Urothelium cell line (cell line): ENCODE measurements around the gene CEP57L1.
"Not testable (repeated sequence)": the region's sequence is repeated elsewhere in the genome, so short reads cannot be mapped to it uniquely, and the experiment has no call there.

ENCODE experiments used
- DNase-seq: peaks from one replicate; pipeline ENCODE4 v3.0.0; 2011; ENCODE audit warnings: low spot score, mixed read lengths
- FAIRE-seq: peaks from 2 replicates; lab custom pipeline; 2011; peaks lifted over from hg19 to GRCh38; lab: Jason Lieb, UNC

Gene CEP57L1

DNA sequence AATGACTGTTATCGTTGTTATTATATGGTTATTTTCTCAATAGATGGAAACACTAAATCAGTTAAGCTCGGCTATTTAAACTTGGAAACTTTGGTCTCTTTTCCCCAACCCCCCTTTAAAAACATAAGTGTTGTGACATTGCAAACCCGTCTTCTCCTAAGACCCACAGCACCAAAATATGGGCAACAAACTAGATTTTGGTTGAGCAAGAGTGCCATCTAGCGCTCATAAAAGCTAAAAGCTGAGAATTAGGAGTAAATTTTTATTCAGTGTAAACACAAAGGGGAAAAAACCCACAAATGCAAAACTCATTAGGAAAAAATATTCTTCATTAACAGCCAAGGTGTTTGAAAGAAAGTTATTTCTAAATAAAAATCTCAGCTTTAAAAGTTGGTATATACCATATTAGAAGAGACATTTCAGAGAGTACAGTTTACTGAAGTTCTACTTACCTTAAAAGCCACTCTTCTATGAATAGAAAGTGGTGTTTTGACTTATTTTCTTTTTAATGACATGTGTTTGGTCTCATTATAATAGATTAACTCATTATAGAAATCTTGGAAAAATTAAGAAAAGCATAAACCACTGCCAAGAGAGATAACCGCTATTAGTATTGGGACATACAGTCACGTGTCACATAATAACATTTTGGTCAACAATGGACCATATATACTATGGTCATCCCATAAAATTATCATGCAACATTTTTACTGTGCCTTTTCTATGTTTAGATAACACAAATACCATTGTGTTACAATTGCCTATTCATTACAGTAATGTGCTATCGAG is 21.8 kb upstream of the CEP57L1 start:
- DNase-seq (peak; percentile 16), FAIRE-seq (no peak)

DNA sequence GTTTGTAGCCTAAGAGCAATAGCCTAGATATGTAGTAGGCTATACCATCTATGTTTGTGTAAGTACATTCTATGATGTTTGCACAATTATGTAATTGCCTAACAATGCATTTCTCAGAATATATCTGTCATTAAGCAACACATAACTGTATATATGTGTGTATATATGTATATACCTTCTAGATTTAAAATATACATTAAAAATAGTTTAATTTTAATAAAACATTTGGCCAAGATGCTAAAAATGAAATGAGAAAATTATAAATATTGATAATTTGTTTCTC is 21.2 kb upstream of the CEP57L1 start:
- FAIRE-seq (no peak), DNase-seq (no peak)

DNA sequence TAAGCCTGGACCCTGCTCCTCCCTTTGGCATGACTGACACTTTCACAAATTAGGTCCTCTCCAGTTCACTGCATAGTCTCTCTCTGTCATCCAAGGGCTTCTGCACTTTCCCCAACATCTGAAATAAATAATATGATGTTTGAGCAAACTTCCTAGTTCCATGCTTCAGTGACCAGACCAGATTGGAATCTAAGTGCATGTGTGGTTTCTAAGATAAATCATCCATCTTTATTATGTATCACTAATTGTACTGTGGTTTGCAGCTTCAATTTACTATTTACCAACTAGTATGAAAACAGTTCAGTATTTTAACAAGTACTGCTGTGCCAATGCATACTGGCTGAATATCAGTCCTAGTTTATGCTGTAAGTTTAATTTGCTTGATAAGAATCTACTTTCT is 19.4 kb upstream of the CEP57L1 start:
- FAIRE-seq (no peak), DNase-seq (no peak)

DNA sequence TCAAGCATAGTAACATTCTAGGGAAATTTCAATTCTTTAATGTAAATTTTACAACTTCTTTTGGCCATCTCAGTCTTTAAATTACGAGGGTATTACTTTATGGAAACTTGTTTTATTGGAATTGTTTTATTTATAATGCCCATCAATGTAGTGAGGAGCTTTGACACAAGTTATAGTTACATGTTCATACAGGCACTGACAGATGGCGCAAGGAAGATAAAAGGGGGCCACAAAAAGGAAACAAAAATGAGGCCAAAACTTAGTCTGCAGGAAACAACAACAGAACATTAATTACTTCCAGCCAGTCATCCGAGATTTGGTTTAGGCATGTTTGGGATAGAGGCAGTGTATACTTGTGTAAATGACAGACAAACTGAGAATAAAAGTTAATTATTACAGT is 18.9 kb upstream of the CEP57L1 start:
- FAIRE-seq (no peak), DNase-seq (no peak)

DNA sequence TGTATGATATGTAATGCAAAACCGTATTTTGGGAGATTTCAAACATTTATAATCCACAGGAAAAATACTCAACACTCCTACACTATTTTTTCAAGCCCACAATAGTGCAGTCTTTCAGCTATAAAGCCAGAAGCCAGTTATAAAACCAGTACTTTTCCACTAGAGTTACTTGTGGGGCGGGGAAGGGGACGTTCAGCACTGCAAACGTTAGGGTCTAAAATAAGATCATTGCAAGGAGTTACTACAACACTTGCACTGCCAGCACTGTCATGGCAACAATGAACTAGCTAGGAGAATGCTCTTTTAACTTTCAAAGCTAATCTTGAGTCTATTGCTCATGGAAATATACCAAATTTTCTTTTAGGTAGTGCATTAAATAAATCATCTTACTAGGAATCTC is 15.3 kb upstream of the CEP57L1 start:
- FAIRE-seq (no peak), DNase-seq (no peak)

DNA sequence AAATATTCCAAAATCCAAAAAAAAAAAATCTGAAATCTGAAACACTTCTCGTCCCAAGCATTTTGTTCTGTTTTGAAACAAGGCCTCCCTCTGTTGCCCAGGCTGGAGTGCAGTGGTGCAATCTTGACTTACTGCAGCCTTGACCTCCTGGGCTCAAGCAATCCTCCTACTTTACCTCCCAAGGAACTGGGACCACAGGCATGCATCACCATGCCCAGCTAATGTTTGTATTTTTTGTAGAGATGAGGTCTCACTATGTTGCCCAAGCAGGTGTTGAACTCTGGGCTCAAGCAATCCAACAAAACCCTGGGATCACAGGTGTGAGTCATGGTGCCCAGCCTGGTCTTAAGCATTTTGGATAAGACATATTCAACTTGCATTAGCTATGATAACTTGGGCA is 14.3 kb upstream of the CEP57L1 start:
- DNase-seq, result no peak
- FAIRE-seq, result no peak

DNA sequence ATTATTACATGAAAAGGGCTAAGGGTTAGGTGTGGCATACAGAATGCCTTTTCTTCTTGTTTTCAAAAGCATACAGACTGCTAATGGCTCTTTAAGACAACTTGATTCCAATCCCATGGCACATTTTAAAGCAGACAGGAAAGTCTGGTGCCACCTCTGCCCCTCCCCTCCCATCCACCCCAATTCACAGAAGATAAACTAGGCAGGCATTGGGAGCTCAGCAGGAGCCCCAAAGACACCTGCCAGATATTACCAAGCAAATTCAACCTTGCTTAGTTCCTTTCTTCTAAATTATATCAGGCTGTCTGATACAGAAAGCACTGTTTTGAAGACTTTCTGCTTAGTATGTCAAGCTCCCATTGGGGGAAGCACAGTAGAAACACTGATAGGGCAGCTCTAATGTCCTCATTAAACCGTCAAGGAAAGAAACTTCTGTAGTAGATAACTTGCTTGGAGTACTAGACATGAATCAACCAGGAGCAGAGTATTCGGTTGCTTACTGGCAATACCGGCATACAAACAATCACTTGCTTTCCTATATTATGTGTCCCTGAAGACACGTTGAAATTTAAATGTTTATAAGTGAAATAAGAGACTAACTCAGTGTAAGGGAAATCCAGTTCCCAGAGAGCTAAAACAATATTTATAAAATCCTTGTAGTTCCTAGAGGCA is 13.7 kb upstream of the CEP57L1 start:
- FAIRE-seq, result no peak
- DNase-seq, result no peak

DNA sequence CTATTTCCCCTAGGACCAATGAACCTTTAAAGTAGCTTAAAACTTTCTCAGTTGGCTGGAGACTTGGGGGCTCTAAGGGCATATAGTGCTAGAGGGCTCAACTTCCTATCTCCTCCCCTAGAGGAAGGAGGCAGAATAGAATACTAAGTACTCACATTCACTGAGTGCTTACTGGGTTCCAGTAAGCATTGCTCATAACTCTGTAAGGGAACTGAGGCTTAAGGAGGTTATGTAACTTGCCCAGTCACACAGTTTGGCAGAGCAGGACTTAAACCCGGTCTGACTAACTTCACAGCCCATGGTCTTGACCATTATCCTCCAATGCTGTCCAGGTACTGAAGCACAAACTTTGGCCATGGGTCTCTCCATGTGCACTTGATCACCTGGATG is 13.1 kb upstream of the CEP57L1 start:
- FAIRE-seq (no peak), DNase-seq (no peak)

DNA sequence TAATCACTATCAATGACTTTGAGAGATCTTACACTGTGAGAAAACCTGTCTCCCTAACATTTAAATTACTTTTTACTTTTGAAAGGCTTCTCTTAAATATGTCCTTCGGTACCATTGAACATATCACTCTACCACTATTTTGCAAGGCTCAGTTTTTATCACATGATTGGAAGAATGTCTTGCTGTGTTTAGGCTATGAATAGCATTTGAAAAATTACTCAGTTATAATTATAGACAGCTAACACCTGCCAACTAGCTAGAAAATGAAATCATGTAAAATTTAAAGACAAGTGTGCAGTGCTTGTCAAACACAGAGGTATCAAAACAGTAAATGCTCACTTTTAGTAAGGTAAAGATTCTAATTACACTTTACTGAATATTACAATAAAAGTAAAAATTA is 11.7 kb upstream of the CEP57L1 start:
- FAIRE-seq, result no peak
- DNase-seq, result no peak

DNA sequence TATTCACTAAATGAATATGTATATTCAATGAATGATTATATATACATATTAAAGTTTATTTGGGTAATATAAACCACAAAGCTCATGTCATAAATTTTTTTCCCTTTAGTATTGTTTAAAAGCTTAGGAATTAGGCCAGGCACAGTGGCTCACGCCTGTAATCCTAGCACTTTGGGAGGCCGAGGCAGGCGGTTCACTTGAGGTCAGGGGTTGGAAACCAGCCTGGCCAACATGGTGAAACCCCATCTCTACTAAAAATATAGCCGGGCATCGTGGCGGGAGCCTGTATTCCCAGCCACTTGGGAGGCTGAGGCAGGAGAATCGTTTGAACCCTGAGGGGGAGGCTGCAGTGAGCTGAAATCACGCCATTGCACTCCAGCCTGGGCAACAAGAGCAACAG is 11.2 kb upstream of the CEP57L1 start:
- not testable (repeated sequence) for FAIRE-seq, DNase-seq

DNA sequence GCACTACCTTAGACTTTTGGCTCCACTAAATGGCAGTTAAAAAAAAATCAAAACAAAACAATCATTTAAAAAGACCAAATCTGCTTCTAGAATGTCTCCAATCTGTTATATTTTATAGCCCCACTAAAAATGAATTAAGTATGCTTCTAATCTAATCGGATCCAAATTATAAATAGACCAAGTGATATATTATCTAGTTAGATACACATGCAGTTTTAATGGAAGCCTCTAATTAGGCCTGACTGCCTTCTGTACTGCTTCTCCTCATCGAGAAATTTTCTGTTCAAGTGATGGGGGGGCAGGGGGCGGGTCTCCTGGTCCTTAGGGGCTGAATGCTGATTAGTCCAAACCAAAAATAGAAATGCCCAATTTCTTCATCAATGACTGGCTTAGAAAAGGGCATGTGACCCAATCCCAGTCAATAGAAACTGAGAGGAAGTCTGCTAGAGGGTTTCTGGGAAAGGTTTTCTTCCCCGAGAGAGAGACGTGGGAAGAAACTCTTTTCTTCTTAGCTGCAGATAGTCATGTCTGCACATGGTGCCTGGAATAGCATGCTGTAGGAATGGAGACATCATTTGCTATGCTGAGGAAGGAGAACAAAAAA is 7.5 kb upstream of the CEP57L1 start:
- FAIRE-seq (no peak), DNase-seq (no peak)

DNA sequence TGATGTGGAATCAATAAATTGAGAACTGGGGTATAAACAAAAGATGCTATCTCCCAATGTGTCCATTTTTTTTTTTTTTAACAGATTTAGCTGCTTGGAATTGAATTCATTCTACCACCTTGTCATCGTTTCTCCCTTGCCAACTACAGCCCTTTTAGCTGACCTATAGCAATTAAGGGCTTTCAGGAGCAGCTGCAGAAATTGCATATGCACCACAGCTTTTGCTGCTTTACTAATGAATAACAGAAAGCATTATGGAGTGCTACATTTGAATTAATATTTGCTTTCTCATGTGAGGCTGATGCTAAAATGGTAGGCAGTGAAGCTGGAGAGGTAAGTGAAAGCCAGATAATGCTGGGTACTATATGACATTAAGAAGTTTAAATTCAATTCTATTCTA is 6.3 kb upstream of the CEP57L1 start:
- no peak for DNase-seq

DNA sequence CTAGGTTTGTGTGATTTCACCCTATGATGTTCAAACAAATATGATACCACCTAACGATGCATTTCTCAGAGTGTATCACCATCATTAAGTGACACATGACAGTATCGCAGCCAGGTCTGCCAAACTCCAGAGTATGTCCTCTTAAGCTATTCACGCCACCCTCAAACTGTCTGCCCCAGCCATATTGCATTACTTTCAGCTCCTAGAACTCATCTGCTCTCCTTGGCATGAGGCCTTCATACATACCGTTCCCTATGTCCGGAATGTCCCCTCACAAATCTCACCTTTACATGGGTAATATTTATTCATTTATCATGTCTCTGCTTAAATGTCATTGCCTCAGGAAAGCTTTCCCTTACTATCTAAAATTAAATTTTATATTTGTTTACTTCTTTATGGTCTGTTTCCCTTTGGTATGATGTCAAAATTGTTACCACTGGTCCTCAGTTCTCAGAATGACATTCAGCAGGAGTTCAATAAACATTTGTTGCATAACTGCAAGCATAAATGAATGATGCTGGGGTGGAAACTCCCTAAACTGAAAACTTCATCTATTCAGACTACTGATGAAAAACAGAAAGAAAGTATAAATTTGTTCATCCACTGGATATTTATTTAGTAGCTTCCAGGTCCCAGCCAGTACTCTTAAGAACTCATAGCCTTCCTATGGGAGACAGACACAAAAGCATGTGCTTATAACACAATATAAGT is 3.8 kb upstream of the CEP57L1 start:
- FAIRE-seq (no peak), DNase-seq (no peak)

More for the DNA sequence above, 6.3 kb upstream of the CEP57L1 start:
- no peak for FAIRE-seq

DNA sequence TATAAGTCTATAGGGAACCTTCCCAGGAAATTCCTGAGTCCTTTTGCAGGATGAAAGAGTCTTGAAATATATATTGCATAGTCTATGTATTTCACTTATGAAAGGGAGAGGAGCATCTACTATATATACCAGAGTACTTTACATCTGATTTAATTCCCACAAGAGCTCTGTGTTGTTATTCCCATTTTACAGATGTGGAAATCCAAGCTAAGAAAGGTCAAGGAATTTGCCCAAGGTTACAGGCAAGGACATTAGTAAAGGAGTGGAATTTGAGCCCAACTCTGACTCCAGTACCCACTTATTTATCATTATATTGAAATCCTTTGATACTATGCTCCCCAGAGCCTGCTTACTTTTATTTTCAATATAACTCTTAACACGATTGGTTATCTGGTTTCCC is 3.2 kb upstream of the CEP57L1 start:
- DNase-seq (no peak), FAIRE-seq (no peak)

DNA sequence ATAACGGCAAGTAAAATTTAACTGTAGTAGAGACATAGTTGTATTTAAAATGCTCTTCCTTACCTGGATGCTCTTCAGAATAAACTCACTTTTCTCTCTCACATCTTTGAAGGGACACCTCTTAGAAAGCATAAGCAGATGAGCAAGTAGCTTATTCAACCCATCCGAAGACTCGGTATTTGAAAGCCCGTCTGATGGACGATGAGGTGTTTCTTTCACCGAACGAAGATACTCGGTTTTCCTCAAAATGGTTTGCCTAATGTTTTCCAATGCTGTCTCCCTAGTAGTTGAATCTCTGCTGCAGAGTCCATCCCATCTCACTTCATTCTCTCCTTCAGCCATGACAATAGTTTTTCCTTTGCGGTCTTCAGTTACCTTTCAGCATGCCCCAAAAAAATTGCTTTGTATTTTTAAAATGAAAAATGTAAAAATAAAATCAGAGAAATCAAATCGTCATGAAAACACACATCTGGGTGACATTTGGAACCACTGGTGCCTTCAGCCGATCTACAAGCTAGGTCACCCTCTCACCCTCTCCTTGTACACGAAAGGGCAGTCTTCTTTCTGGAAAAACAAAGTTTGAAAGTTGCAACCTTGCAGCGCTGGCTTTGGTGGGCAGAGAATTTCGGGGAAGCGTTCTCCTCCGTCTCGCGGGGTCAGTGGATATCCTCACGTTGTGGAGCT is 1.4 kb upstream of the CEP57L1 start:
- DNase-seq, result no peak

DNA sequence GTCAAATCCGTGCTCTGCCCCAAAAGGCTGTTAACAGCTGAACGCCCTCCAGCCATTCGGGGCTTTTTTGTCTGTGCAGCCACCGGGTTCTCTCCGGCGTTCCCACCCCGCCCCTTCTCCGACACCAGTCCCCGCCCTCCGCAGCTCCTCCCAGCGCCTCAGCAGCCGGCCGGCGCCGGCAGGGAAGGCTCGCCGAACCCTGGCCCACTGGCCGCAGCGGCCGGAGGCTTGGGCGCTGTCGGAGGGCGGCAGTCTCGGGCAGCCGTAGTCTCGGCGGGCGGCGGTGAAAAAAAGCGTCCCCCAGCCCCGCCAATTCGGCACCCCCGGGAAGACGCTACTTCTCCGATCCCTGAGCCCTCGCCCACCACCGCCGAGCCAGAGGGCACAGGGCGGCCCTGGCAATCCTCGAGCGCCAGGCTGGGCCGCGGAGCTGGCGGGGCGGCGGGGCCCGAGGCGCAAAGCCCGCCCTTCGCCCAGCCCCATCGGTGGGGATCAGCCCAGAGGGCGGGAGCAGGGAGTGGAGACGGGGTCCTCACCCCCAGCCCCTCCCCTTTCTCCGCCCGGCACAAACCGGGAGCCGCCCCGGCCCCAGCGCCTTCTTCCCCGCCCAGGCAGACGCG is 781 bp upstream of the CEP57L1 start, which contains the start of gene SESN1:
Gene SESN1 (minus strand): TSS at position 431 of the 620 bp plus-strand sequence. CDS start 773 bp downstream, outside the sequence.
- DNase-seq (peak; percentile 93), FAIRE-seq (no peak)

More for the DNA sequence above, 1.4 kb upstream of the CEP57L1 start:
- FAIRE-seq, result no peak

DNA sequence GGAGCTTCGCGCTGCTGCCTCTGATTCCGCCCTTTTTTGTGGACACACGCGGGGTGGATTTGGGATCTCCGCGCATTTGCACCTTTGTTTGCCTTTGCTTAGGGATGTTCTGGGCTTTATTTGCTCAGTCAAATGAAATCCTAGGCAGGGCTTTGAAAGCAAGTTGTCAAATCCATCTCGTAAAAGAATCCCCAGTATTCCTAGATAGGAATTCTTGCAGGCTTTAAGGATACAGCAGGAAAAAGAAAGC is 453 bp downstream of the CEP57L1 start:
- DNase-seq (no peak), FAIRE-seq (no peak)

DNA sequence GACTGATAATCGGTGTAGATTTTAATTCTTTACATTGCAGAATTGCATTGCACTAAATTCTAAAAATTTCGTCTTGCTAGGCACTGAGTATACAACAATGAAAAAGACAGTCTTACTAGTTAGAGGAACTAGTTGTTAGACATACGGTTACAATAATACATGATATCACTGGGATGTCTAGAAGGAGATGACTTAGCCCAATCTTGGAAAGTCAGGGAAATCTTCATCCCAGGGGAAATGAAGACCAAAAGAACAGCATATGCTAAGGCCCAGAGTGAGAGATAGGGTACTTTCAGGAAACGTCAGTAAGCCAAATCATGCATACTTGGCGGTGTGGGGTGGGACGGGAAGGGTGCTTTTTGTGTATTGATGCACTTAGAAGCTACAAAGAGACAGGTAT is 901 bp downstream of the CEP57L1 start:
- FAIRE-seq, result no peak
- no peak for DNase-seq

DNA sequence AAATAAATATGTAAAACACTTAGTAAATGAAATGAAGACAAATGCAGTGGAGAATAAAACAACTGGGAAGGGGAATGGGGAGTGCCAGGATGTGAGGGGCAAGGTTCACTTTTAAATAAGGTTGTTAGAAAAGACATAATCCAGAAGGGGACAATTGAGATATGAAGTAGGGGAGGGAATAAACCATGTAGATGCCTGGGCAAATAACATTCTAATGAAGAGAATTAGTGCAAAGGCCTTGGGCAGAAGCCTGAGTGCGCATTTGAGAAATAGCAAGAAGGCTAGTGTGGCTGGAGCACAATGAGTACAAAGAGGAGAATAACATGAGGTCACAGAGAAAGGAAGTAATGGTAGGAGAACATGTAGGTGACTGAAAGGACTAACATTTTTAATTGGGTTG is 2.4 kb downstream of the CEP57L1 start:
- no peak for DNase-seq
- no peak for FAIRE-seq

DNA sequence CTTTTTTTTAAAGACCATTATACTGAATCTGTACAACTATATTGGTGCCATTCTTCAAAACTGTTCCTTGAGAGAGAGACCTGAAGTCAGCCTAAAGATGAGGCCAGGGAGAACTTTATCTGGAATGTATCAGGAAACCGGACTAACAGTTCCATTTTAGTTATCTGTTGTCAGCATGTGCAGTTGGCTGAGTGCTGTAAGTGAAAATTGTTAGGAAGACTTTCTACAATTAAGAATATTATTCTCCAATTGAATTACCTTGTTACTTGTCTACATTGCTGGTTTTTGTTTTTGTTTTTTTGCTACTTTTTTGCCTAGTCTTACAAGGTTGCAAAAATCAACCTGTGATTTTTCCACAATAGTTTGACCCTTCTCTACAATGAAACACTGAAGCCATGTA is 7.5 kb downstream of the CEP57L1 start:
- FAIRE-seq, result no peak
- DNase-seq, result no peak

DNA sequence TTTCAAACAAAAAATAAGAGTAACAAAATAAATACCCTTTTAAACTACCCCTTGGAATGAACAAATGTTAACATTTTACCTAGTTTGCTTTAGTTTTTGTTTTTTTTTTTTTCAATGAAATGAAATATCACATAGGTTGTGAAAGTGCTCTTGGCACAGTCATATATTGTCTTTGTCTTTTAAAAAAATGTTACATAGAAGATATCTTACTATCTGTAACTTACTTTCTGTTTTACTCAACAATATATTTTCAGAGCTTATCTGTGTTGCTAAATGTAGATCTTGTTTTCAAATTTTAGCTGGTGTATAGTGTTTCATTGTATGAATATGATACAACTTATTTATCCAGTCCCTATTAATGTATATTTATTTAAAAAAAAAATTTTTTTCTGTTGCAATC is 8.6 kb downstream of the CEP57L1 start:
- DNase-seq (no peak), FAIRE-seq (no peak)
